ENCODE results near the gene EFCC1. TPM values are rescaled to one million over a fixed set of nuclear protein-coding genes. Genes with fewer than 3 reads are reported as not detected.

The EFCC1 gene
- polyA plus RNA-seq, 2 of the 4 experiments (the other 2 are of a cell fraction), result 0.04 TPM; not detected in 1

- no peak overlapping the region for H3K4me3 ChIP-seq
- no peak for TF ChIP-seq ZFP36 (IDR thresholded peaks at IDR 0.05; ENCODE audit: borderline replicate concordance, partially characterized antibody)
- no peak for TF ChIP-seq HMGXB4 (CRISPR knock-in tag; IDR thresholded peaks at IDR 0.05; ENCODE audit: borderline replicate concordance)
- TF ChIP-seq BHLHE40 (IDR thresholded peaks at IDR 0.05; ENCODE audit: low read depth, low read length), result no peak
- no peak for TF ChIP-seq BCL3 (IDR thresholded peaks at IDR 0.05)
- no peak for TF ChIP-seq ESRRA (IDR thresholded peaks at IDR 0.05; ENCODE audit: borderline replicate concordance, low read length)
- no peak for TF ChIP-seq NFE2L2 (conservative IDR thresholded peaks at IDR 0.05; ENCODE audit: low read length)
- TF ChIP-seq HDAC2 (IDR thresholded peaks at IDR 0.05), result no peak
- TF ChIP-seq FOSL2 (IDR thresholded peaks at IDR 0.05), result no peak
- no peak for TF ChIP-seq FOSL2 (CRISPR knock-in tag; IDR thresholded peaks at IDR 0.05)
- no peak for TF ChIP-seq JUNB (IDR thresholded peaks at IDR 0.05)
- TF ChIP-seq MAX (IDR thresholded peaks at IDR 0.05), result no peak
- H3K4me2 ChIP-seq, result no peak overlapping the region
- ATAC-seq (no peak), FAIRE-seq (no peak), DNase-seq (ENCODE audit: low read depth in 1 of 2, low spot score in 1 of 2) (no peak)
- H3K27ac ChIP-seq, result no peak overlapping the region
- ChIA-PET POLR2A (no interaction called here), CTCF (interaction anchor here (0.6 to 3.5 kb wide), 4 partner anchors 11 to 730 kb away, joined by 4 to 17 read pairs (median 6); no protein-coding TSS in a partner anchor)
- 79% methylated on average over 14 of the region's 15 CpGs for WGBS (ENCODE audit: missing lambda C conversion rate)
- no peaks in the 10 kb centered on the region for H3K9me3 ChIP-seq
- no peaks in the 10 kb centered on the region for H3K4me1 ChIP-seq
Observed at GRCh38 chr3:129063841-129064482, 62.9 kb downstream of the EFCC1 start.

- POLR2A ChIA-PET, result no interaction called here
Observed at GRCh38 chr3:129065016-129065719, 64.1 kb downstream of the EFCC1 start.

More at GRCh38 chr3:129065016-129065719, 64.1 kb downstream of the EFCC1 start:
- H3K4me2 ChIP-seq, result no peak overlapping the region
- TF ChIP-seq RNF2 (IDR thresholded peaks at IDR 0.05; ENCODE audit: borderline replicate concordance, low read depth), result no peak
- no peak for TF ChIP-seq CBX2 (IDR thresholded peaks at IDR 0.05; ENCODE audit: borderline replicate concordance, low read depth)
- TF ChIP-seq JUN (IDR thresholded peaks at IDR 0.05), result no peak
- TF ChIP-seq E2F6 (IDR thresholded peaks at IDR 0.05; ENCODE audit: borderline replicate concordance, low read depth), result no peak
- no peak for TF ChIP-seq CHD2 (IDR thresholded peaks at IDR 0.05; ENCODE audit: low read length, partially characterized antibody)
- TF ChIP-seq FOXS1 (CRISPR knock-in tag; IDR thresholded peaks at IDR 0.05), result no peak
- no peak for TF ChIP-seq NR3C1 (IDR thresholded peaks at IDR 0.05)
- TF ChIP-seq MAX (IDR thresholded peaks at IDR 0.05), result no peak
- TF ChIP-seq CTCF (IDR thresholded peaks at IDR 0.05), result no peak
- TF ChIP-seq RCOR1 (IDR thresholded peaks at IDR 0.05; ENCODE audit: low read depth, low read length), result no peak
- 69% methylated on average over 14 of the region's 14 CpGs for WGBS (ENCODE audit: missing lambda C conversion rate)
- DNase-seq (ENCODE audit: low read depth in 1 of 2, low spot score in 1 of 2), result no peak
- H3K4me1 ChIP-seq, result no peaks in the 10 kb centered on the region
- no peaks in the 10 kb centered on the region for H3K9me3 ChIP-seq
- no peak overlapping the region for H3K27ac ChIP-seq
- H3K4me3 ChIP-seq, result no peak overlapping the region
- ATAC-seq, result no peak
- CTCF ChIA-PET, result interaction anchor here (2.6 to 3.1 kb wide), 2 partner anchors 12 to 95 kb away, joined by 10 to 19 read pairs; no protein-coding TSS in a partner anchor
- FAIRE-seq, result no peak
